NCI-H524 (cell line): ENCODE measurements around the gene ALG8.

Experiments used
- DNase-seq, 2 experiments: peaks; one replicate each; lab custom pipeline; 2025; lab: John Stamatoyannopoulos, UW

Gene ALG8

GRCh38 chr11:78160557-78160956 is 21.1 kb upstream of the ALG8 start:
- DNase-seq = no peak

DNA sequence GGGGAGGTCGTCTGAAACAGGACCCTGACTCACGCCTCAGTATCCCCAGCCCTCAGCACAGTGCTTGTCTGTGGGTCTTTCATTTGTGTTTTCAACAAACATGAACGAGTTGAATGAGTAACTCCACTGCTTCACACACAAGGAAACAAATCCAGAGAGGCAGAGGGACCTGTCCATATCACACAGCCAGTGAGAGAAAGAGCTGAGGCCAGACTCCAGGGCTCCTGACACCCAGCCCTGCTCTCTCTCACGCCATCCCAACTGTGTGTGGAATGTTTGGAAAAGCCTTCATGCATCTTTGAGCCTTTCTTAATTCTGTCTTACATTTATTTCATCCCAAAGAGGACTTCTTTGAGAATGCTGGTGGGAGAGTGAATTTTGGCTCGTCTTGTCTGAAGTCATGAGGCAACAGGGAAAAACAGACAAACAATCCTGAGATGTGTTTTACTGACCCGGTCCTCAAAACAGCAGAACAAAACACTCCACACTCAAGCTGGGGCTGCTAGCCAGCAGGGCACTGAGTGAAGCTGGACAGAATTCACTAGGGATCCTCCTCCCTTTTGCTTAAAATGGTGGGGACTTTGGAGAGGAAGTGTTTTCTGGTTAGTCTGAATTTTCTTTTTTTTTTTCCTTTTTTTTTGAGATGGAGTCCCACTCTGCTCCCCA is 19.7 kb upstream of the ALG8 start:
- DNase-seq = no peak

GRCh38 chr11:78156127-78156844 is 16.9 kb upstream of the ALG8 start:
- no peak for DNase-seq

- DNase-seq = no peak
Observed at GRCh38 chr11:78151804-78152203, 12.4 kb upstream of the ALG8 start.

DNA sequence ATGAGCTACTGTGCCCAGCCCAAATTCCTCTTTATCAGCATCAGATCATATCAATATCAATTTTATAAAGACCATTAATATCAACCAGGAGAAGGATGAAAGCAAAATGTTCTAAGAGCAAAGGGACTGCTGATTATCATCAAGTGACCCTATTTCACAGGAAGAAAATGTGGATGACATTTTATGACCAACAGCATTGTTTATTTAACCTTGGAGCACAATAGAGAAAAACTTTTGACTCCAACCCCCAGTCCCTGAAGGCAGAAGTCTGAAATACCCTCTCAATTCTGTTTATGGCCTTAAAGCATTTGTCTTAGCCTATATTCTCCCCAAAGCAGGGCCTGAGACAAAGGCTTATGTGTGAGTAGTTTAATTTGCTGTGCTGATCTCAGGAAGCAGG is 11.3 kb upstream of the ALG8 start:
- no peak for DNase-seq

DNA sequence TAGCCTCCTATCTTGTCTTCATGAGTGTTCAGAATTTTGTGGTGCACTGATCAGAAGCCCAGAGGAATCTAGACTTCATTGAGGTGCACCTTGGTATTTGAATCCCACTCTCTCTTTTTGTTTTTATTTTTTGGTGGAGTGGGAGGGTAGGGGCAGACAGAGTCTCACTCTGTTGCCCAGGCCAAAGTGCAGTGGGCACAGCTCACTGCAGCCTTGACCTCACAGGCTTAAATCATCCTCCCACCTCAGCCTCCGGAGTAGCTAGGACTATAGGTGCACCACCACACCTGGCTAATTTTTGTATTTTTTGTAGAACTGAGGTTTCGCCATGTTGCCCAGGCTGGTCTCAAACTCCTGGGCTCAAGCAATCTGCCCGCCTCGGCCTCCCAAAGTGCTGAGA is 10.9 kb upstream of the ALG8 start:
- no peak for DNase-seq

DNA sequence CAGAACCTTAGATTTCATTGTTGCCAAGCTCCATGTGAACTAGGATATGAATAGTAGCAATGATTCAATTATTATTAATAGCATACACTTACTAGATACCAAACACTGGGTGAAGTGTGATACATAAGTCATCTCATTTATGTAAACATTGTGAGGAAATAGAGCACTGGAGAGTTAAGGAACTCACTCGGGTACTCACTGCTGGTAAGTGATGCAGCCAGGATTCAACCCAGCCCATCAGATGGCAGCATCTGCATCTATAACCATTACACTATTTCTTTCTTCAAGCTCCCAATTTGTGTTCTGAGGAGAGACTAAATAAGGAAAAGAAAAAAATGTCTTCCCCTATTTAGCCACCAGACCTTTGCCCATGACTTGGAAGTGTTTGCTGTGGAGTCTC is 10.2 kb upstream of the ALG8 start:
- no peak for DNase-seq

DNA sequence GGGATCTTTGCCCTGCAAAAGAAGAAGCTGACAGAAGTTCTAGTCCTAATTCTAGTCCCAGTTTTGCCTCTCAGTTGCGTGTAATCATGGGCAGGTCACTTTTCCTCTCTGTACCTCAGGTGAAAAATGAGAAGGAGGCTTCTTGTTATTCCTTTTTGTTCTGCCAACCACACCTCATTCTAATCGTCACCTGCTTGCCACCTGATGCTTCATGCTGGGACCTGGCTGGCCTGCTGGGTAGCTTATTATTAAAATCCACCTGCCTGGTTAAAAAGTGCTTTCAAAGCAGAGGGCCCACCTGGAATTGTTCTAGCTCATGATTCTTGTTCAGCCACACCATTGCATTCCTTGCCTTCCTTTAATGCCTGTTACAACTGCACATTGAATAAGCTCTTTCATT is 8.4 kb upstream of the ALG8 start:
- no peak for DNase-seq

DNA sequence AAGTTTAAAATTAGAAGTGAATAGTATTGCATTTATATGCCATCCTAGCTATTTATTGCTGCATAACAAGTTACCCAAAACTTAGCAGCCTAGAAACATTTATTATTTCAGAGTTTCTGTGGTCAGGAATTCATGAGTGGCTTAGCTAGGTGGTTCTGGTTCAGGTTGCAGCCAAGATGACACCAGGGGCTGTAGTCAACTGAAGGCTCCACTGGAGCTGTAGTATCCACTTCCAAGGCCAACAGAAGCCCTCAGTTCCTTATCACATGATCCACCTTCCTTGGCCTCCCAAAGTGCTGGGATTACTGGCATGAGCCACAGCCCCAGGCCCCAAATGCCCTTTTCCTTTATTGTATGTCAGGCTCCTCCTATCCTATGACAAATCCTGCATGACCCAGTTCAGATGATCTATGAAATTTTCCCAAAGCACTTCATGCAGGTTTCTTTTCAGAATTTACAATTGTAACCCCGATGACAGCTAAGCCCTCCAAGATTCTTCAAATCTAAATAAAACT is 6.1 kb upstream of the ALG8 start:
- no peak for DNase-seq

- no peak for DNase-seq
Observed at GRCh38 chr11:78140392-78141077, 1.1 kb upstream of the ALG8 start.

DNA sequence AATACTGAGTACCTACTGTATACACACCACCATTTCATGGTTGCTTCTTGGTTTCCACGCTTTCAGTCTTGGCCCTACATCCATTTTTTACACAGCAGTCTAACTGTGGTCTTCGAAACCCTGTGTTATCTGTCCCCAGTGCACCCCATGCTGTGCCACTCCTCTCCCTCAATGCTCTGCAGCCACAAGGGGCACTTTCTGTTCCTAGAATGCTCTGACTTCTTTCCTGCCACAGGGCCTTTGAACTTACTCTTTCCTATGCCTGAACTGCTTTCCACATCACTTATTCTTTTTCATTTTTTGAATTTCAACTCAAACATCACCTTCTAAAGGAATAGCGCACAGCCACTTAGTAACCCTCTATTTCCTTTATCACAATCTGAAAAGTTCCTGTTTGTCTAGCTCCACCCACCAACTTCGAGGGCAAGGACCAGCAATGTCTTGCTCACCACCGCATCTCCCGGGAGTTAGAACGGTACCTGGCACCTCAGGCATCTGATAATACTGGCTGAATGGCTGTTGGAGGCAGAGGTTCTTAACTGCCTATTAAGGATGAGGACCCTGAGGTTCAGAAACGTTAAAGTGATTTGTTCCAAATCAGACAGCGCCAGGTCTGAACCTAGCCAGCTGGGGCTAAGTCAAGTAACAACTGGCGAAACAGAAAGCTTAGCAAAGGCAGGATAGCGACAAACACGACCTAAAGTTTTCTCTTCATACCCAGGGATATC is 568 bp downstream of the ALG8 start:
- DNase-seq = peak in 1 of 2 experiments; percentile 41

GRCh38 chr11:78138291-78138690 is 1.1 kb downstream of the ALG8 start:
- DNase-seq = no peak

DNA sequence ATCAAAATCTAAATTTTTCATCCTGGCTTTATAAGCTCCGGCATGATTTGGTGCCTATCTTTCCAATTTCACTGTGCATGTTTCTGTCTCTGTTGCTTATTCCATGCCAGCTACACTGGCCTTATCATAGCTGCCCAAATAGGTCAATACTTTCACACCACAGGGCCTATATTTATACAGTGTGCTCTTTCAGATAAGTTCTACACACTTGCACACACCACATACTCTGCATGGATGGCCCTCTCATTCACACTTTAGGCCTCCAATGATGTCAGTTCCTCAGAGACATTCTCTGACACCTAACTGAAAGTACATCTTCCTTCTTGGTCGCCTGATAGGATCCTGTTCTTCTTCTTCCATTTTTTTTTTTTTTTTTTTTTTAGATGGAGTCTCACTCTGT is 7.0 kb downstream of the ALG8 start:
- DNase-seq = no peak

DNA sequence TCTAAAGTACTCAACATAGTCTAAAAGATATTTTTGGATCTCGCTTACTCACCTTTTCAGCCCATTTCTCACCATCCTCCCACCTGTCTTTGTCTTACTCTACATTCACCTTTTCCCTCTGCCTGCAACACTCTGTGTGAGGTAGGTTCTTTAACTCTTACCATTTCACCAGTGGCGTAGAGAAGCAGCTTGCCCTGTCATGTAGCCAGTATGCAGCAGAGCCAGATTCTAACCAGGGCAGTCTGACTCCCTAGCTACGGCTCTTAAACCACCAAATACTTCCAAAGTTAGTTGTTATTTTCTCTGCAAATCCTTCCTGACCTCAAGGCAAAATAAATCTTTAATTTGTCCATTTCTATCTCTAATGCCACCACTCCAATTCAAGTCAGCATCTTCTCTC is 7.5 kb downstream of the ALG8 start:
- DNase-seq = no peak

- DNase-seq = no peak
Observed at GRCh38 chr11:78127403-78127802, 12.0 kb downstream of the ALG8 start.

DNA sequence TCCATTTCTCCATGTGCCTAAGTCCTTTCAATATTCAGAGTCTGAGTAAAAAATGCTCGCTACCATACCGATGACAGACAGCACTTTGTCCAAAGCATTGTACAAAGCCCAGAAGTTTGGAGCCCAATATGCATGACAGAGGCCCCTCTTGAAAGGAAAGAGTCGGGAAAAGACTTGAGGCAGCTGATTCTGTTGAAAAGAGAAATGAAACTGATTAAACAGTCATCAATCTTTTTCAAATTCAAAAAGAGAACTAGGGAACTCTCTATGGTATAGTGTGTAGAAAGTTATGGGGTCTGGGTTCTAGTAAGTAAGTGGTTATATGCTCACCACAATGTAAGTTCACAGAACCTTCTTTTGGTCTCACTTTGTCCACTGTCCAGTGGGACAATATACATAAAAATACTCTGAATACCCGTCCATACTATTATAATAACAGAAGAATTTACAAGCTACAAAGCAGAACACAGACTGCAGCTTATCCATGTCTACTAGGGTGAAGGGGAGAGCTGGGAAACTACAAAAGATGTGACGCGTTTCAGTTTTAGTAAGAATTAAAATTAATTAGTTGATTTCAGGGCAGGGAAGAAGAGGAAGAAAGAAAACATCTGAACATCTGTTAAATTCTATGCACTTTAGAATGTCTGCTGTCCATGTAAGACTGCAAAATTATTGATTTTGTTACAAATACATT is 26.7 kb downstream of the ALG8 start:
- DNase-seq = no peak

GRCh38 chr11:78111298-78111697 is 28.1 kb downstream of the ALG8 start:
- no peak for DNase-seq

DNA sequence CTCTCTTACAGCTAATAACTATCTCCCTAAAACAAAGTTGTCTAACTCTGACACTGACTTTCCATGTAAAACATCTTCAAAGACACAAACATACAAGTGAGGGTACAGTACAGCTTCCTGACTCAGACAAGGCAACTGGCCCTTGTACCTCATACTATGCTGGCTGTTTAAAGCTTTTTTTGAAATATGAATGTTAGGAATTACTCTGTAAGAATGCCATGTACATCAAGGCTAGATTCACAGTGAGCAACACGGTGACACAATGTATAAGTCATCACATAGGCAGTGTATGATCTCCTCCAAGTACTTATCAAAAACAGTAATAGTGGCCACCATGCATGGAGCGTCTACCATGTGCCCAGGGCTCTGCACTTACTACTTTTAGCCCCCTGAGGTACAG is 28.6 kb downstream of the ALG8 start:
- no peak for DNase-seq

- DNase-seq = no peak
Observed at GRCh38 chr11:78110351-78110750, 29.1 kb downstream of the ALG8 start.

- peak; percentile 97 to 98 for DNase-seq
Observed at GRCh38 chr11:78109081-78110015, 30.1 kb downstream of the ALG8 start.
